Activated B cell treated with CpG ODN at 0.5 μM for 24 hours (primary cell): ENCODE measurements around the gene FLYWCH2. TPM values are rescaled to one million over a fixed set of nuclear protein-coding genes. Genes with fewer than 3 reads are reported as not detected.
A peak's percentile ranks its signal among the peaks of the same experiment; 100 is the strongest.
"Not testable (repeated sequence)": the region's sequence is repeated elsewhere in the genome, so short reads cannot be mapped to it uniquely, and the experiment has no call there.

Experiments
- ATAC-seq: fragments of 200-7000 bp; cut with Tn5 transposase; one replicate; pipeline ENCODE4 v1.10.0; 2021; ENCODE audit warnings: low read depth, mild to moderate bottlenecking, moderate library complexity
- CTCF ChIA-PET: fragments of 350-600 bp; sonication (Branson Sonifier 250); formaldehyde crosslinking; loops from one replicate; lab custom pipeline; 2021; ENCODE audit warnings: antibody characterized with exemption; lab: Charles Lee
- POLR2A ChIA-PET: fragments of 350-600 bp; sonication (Branson Sonifier 250); formaldehyde crosslinking; loops from one replicate; lab custom pipeline; 2021; ENCODE audit warnings: antibody characterized with exemption; lab: Charles Lee
- DNase-seq: peaks from one replicate; pipeline ENCODE4 v3.0.0; 2022
- H3K27ac Mint-ChIP-seq: one replicate; pipeline ENCODE4 v1.8.0; 2020; ENCODE audit warnings: mixed read lengths
- H3K27me3 Mint-ChIP-seq: one replicate; pipeline ENCODE4 v1.8.0; 2021; ENCODE audit warnings: mixed read lengths
- H3K36me3 Mint-ChIP-seq: one replicate; pipeline ENCODE4 v1.8.0; 2021; ENCODE audit warnings: low read depth, mixed read lengths
- H3K4me1 Mint-ChIP-seq: one replicate; pipeline ENCODE4 v1.8.0; 2021; ENCODE audit warnings: mixed read lengths
- H3K4me3 Mint-ChIP-seq: one replicate; pipeline ENCODE4 v1.8.0; 2020; ENCODE audit warnings: mild to moderate bottlenecking, mixed read lengths
- H3K9me3 Mint-ChIP-seq: one replicate; pipeline ENCODE4 v1.8.0; 2020; ENCODE audit warnings: mixed read lengths
- CTCF ChIP-seq: fragments of 200-600 bp; IDR thresholded peaks from one replicate; pipeline ENCODE4 v1.8.0; 2022; ENCODE audit warnings: antibody characterized with exemption, mild to moderate bottlenecking
- intact Hi-C: fragments of 100-400 bp; cut with micrococcal nuclease; formaldehyde crosslinking; loops from one replicate; pipeline ENCODE4 v1.15.1; 2024
- total RNA-seq: library from RNA; stranded (reverse); gene quantifications from 2 replicates; pipeline ENCODE4 v1.2.3, GENCODE V29; 2022

Gene FLYWCH2
- total RNA-seq, 1 donor from 2014 or later = 19.4 TPM

DNA sequence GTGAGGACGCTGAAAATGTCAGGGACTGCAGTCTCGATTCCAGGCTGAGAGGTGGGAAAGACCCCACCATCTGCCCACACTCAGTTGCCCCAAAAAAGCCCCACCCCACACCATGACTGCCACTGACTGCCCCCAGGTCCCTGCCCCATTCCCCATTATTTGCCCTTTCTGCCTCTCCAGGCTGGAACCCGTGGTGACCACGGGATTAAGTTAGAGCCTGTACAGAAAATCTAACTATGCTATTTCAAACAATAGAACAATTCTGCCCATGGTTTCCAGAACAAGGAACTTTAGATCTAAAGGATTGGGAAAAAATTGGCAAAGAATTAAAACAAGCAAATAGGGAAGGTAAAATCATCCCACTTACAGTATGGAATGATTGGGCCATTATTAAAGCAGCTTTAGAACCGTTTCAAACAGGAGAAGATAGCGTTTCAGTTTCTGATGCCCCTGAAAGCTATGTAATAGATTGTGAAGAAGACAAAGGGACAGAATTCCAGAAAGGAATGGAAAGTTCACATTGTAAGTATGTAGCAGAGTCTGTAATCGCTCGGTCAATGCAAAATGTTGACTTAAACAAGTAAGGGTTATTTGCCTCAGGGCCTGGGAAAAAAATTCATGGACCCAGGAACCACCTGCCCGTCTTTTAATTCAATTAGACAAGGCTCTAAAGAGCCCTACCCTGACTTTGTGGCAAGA lies 43.1 kb downstream of the FLYWCH2 start:
- ChIA-PET POLR2A (interaction anchor here (1.2 kb wide), 2 partner anchors 15 to 20 kb away, joined by 3 to 4 read pairs; no protein-coding TSS in a partner anchor), CTCF (interaction anchor here (0.8 to 1.5 kb wide), 8 partner anchors 9 to 58 kb away, joined by 3 to 10 read pairs (median 4); no protein-coding TSS in a partner anchor)
- DNase-seq (no peak), ATAC-seq (no peak)
- intact Hi-C loops = loop anchor here (2.0 to 5.0 kb wide), 3 partner anchors 21 to 51 kb away; partner anchors contain the start of gene KREMEN2
- H3K9me3 Mint-ChIP-seq = no peaks in the 10 kb centered on the region
- H3K27ac Mint-ChIP-seq = no peak overlapping the region
- H3K4me1 Mint-ChIP-seq = peaks cover 10% of the 10 kb centered on the region
- H3K27me3 Mint-ChIP-seq = no peaks in the 10 kb centered on the region
- no peak for TF ChIP-seq CTCF
- H3K4me3 Mint-ChIP-seq = no peak overlapping the region
- peaks cover 11% of the 10 kb centered on the region for H3K36me3 Mint-ChIP-seq

DNA sequence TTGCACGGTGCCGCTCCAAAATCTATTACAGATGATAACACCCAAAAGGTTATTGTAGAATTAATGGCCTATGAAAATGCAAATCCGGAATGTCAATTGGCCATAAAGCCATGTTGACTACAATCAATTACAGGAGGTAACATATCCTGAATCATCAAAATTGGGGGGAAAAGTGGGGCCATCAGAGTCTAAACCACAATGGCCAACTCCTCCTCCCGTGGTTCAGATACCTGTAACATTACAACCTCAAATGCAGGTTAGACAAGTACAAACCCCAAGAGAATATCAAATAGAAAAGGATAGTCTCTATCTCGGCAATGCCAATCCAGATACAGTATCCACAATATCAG lies 43.6 kb downstream of the FLYWCH2 start:
- no peak for ATAC-seq
- Mint-ChIP-seq H3K9me3 (no peaks in the 10 kb centered on the region), H3K4me1 (peaks cover 10% of the 10 kb centered on the region), H3K36me3 (peaks cover 11% of the 10 kb centered on the region), H3K27ac (no peak overlapping the region), H3K4me3 (no peak overlapping the region), H3K27me3 (no peaks in the 10 kb centered on the region)
- CTCF ChIA-PET = interaction anchor here (0.8 to 1.5 kb wide), 10 partner anchors 10 to 58 kb away, joined by 3 to 10 read pairs (median 4); partner anchors contain the start of gene KREMEN2
- no peak for DNase-seq
- intact Hi-C loops = loop anchor here (2.0 to 5.0 kb wide), 3 partner anchors 22 to 52 kb away; partner anchors contain the start of gene KREMEN2
- POLR2A ChIA-PET = interaction anchor here (1.0 to 1.2 kb wide), 3 partner anchors 15 to 55 kb away, joined by 3 to 4 read pairs (median 3); no protein-coding TSS in a partner anchor
- no peak for TF ChIP-seq CTCF

DNA sequence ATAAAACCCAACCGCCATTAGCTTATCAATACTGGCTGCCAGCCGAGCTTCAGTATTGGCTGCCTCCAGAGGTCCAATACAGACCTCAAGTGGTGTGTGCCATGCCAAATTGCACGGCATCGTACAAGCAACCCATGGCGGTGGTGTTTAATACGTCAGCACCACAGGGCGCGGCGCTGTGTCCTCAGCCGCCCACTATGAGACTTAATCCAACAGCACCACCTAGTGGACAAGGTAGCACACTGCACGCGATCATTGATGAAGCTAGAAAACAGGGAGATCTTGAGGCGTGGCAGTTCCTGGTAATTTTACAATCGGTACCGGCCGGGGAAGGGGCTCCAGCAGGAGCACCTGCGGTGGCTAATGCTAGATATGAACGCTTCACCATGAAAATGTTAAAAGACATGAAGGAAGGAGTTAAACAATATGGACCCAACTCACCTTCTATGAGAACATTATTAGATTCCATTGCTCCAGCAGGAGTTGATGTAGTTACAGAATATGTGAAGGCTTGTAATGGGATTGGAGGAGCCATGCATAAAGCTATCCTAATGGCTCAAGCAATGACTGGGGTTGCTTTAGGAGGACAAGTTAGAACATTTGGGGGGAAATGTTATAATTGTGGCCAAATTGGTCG lies 44.1 kb downstream of the FLYWCH2 start:
- peak; percentile 56 for TF ChIP-seq CTCF
- Mint-ChIP-seq H3K36me3 (peaks cover 10% of the 10 kb centered on the region), H3K27me3 (no peaks in the 10 kb centered on the region), H3K4me1 (peaks cover 10% of the 10 kb centered on the region), H3K27ac (no peak overlapping the region), H3K4me3 (no peak overlapping the region), H3K9me3 (no peaks in the 10 kb centered on the region)
- peak; percentile 67 for DNase-seq
- peak; percentile 100 for ATAC-seq
- ChIA-PET POLR2A (interaction anchor here (0.6 to 1.2 kb wide), 4 partner anchors 16 to 54 kb away, joined by 3 to 4 read pairs (median 3); partner anchors contain the start of gene FLYWCH2), CTCF (interaction anchor here (0.6 to 1.5 kb wide), 16 partner anchors 10 to 89 kb away, joined by 3 to 10 read pairs (median 4); partner anchors contain the start of genes FLYWCH1 and KREMEN2)
- intact Hi-C loops = loop anchor here (1.0 to 5.0 kb wide), 4 partner anchors 22 to 56 kb away; partner anchors contain the start of gene KREMEN2

GRCh38 chr16:2928151-2928550 lies 45.1 kb downstream of the FLYWCH2 start:
- H3K4me1 Mint-ChIP-seq, POLR2A ChIA-PET, H3K9me3 Mint-ChIP-seq, ATAC-seq, H3K36me3 Mint-ChIP-seq, CTCF ChIA-PET, H3K27ac Mint-ChIP-seq, H3K4me3 Mint-ChIP-seq, DNase-seq, H3K27me3 Mint-ChIP-seq: not testable (repeated sequence)
- intact Hi-C loops = loop anchor here (5.0 kb wide), 1 partner anchor 34 kb away; the partner anchor contains the start of gene KREMEN2

- no peak overlapping the region for H3K4me3 Mint-ChIP-seq
- no peaks in the 10 kb centered on the region for H3K9me3 Mint-ChIP-seq
- no peaks in the 10 kb centered on the region for H3K27me3 Mint-ChIP-seq
- CTCF ChIA-PET = no interaction called here
- ATAC-seq = no peak
- intact Hi-C loops = loop anchor here (5.0 kb wide), 1 partner anchor 34 kb away; the partner anchor contains the start of gene KREMEN2
- peaks cover 10% of the 10 kb centered on the region for H3K4me1 Mint-ChIP-seq
- no peak overlapping the region for H3K27ac Mint-ChIP-seq
- H3K36me3 Mint-ChIP-seq = peaks cover 7% of the 10 kb centered on the region
- no peak for TF ChIP-seq CTCF
- no peak for DNase-seq
- POLR2A ChIA-PET = no interaction called here
Measured at GRCh38 chr16:2928796-2929195, 45.8 kb downstream of the FLYWCH2 start.
